Middle frontal gyrus (tissue), 1 donor: ENCODE data around the gene SUCO.
"Not testable (repeated sequence)": the region's sequence is repeated elsewhere in the genome, so short reads cannot be mapped to it uniquely, and the experiment has no call there.

Source experiments
- DNase-seq: peaks from one replicate; pipeline ENCODE4 v3.0.0-alpha.2; 2015; ENCODE audit warnings: low spot score; ENCODE audit errors: extremely low spot score

The SUCO gene

DNA sequence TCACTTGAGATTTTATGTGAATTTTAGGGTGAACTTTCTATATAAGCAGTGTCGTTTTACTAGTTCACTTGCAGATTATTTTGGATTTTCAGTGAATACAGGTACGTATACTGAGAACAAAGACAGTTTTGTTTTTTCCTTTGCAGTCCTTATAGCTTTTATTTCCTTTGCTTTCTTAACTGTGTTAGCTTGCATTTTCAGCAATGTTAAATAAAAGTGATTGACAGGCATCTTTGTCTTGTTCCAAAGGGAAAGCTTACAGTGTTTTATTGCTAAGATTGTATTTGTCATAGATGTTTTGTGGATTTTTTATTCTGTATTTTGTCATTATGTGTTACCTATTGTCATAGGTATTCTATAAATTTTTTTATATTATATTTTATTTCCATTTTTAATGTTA, 72.7 kb downstream of the SUCO start:
- DNase-seq: no peak

DNA sequence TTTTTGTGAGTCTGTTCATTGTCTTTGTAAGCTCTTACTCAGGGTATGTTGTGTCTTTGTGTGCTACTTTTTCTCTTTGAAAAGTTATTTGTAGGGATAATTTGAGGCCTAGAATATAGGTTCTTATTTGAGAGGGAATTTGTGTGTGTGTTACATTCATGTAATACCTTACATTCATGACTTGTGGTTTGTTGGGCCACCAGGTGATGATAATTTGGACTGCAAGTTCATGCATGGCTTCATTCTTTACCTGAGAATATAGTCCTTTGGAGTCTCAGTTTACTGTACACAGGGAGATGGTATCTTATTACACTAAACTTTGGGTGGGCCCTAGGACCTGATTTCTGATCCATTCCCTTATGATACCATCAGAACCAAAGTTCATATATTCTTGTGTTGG, 74.2 kb downstream of the SUCO start:
- DNase-seq: no peak

DNA sequence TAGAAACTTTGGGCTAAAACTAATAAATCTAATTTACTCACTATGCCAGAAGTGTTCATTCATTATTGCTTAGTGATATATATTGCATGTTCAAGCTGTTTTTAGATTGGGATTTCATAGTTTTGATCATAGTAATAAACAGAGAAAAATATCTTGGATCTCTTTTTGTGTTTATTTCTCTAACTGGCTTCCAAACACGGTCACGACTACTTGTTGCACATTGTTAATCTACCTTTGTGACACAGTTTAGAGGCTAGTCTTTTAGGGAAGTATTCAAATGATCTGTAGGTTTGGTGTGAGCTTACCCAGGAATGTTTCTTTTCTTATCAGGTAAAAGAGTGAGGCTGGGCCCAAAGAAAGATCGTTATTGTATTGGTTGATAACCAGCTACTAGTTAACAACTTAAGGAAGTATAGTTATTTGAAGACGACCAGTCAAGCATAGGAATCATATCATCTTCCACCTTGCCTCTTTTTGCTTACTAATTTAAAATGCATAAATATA, 75.2 kb downstream of the SUCO start:
- DNase-seq: no peak

- no peak for DNase-seq
These were observed 76.6 kb downstream of the SUCO start for GRCh38 chr1:172609528-172609927.

DNA sequence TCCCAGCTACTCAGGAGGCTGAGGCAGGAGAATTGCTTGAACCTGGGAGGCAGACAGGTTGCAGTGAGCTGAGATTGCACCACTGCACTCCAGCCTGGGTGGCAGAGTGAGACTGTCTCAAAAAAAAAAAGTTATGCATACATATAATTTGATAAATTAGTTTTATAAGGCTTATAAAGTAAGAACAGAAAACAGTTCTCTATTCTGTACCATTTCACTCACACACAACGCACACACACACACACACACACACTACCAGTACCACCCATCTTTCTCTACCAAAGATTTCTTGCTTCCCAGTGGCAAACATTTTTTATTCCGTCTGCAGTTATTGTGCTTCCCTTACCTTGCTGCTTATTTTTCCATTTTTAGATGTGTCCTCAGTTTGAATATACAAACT, 79.5 kb downstream of the SUCO start:
- DNase-seq: no peak

DNA sequence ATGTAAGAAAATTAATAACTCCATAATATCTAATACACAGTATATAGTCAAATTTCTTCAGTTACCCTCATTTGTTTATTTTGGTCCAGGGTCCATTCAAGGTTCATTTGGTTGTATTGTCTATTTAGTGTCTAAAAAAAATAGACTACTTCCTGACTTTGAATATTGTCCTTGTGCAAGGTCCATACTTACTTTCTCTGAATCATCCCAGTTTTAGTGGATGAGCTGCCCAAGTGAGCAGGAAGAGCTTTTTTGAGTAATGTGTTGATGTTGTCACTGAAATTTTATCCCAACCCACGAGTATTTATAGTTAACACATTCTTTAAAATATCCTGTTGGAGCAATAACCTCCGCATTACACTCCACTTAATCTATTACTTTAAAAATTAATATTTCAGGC, 80.3 kb downstream of the SUCO start:
- no peak for DNase-seq

GRCh38 chr1:172616195-172616594, 83.2 kb downstream of the SUCO start:
- DNase-seq: no peak

- no peak for DNase-seq
These were observed 83.7 kb downstream of the SUCO start for GRCh38 chr1:172616636-172617035.

DNA sequence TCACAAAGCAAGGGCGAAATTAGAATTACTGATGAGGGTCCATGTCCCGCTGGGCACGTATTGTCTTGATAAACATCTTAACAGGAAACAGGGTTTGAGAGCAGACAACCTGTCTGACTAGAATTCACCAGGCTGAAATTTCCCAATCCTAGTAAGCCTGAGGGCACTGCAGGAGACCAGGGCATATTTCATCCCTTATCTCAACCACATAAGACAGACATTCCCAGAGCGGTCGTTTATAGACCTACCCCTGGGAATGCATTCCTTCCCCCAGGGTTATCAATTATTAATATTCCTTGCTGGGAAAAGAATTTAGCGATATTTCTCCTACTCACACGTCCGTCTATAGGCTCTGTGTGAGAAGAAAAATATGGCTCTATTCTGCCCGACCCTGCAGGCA, 87.7 kb downstream of the SUCO start:
- not testable (repeated sequence) for DNase-seq

GRCh38 chr1:172622541-172622940, 89.6 kb downstream of the SUCO start:
- DNase-seq: no peak

GRCh38 chr1:172623748-172624147, 90.8 kb downstream of the SUCO start:
- no peak for DNase-seq

DNA sequence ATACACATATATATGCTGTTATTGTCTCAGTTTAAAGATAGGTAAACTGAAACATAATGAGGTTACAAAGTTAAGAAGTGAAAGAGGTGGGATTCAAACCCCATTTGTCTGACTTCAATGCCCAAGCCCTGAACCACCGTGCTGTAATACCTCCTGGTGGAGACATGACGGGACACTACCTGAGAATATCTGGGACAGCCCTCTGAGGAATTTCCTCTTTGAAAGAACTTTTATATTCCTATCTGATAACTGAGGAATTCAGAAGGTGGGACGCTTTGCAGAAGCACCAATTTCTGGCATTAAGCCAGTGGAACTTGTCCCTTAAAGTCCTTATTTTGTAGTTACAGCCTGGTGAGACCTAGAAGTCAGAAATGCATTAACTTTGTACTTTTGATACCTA, 93.9 kb downstream of the SUCO start:
- no peak for DNase-seq

GRCh38 chr1:172627702-172628101, 94.8 kb downstream of the SUCO start:
- DNase-seq: no peak

DNA sequence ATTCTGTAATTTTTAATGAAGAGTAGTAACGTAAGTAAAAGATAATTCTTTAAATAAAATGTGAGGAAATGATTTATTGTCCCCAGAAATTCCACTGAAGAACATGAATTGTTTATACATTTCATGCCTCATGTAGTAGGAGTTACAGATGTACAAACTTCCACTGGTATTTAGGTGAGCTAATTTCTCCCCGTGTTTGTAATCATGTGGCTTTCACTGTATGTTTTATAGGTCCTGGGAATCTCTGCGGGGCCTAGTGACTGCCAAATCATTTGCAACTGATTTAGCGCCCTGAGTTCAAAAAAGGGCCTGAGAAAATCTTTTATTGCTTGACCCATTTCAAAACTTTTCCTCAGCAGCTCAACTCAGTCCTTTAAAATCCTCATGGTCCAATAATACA, 95.5 kb downstream of the SUCO start:
- no peak for DNase-seq

GRCh38 chr1:172629170-172629569, 96.2 kb downstream of the SUCO start:
- no peak for DNase-seq

DNA sequence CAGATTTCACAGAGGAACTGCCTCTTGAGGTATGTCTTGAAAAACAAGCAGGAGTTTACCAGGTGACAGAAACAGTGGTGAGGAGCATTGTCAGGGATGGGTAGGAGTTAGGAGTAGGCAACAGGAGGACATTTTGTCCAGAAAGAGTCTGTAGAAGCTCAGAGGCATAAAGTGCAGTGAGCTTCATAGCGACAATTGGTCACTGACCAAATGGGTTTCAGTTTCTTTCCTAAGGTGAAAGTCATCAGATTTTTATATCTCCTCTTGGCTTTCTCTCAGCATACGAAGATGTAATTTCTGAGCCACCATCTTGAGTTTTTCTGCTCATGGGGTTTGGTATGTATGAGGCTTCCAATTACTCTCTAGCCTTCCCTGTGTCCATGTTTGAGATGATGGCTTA, 96.7 kb downstream of the SUCO start:
- DNase-seq: no peak

DNA sequence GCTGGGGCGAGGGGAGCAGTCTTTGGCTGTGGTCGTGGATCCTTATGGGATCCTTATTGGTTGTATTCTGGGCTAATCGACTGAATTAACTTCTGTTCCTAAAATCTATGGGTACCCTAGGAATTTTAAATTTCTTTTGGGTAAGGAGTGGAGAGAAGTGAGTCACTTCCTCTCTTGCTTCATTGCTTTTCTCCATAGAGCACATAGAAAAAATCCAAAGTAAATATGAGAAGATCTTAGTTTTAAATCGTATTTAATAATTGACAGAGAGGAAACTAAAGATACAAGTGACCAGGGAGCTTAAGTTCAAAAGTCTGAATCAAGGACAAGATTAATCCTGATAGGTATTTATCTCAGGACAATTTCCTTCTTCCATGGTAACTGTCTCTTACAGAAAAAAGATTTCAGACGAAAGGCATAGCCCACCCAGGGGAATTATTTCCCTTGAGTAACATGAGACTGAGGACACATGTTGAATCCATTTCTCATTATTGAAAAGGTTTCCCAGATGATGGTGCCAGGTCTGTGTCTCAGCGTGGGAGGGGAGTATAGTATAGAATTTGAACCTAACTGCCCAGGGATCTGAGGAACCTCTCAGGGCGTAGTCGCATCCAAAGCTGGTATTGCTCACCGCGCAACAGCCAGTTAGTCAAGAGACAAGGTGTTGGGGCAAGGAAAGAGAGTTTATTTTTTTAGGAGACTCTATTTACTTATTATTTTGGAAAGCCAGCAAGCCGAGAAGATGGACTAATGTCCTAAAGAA, 97.3 kb downstream of the SUCO start:
- no peak for DNase-seq

DNA sequence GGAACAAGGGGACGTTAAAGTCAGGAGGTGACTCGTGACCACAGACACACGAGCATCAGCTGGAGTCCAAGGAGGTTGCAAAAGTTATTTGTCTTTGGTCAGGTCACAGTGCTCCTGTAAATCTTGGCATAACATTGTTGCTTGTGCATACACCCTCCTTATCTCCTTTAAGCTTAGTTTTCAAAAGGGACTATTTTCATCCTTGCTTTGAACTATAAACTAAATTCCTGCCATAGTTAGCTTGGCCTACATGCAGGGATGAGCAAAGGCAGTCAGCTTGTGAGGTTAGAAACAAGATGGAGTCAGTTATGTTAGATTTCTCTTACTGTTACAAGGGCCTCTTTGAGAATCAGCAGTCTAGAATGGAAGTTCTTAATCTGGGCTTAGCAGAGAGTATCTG, 97.9 kb downstream of the SUCO start:
- no peak for DNase-seq

DNA sequence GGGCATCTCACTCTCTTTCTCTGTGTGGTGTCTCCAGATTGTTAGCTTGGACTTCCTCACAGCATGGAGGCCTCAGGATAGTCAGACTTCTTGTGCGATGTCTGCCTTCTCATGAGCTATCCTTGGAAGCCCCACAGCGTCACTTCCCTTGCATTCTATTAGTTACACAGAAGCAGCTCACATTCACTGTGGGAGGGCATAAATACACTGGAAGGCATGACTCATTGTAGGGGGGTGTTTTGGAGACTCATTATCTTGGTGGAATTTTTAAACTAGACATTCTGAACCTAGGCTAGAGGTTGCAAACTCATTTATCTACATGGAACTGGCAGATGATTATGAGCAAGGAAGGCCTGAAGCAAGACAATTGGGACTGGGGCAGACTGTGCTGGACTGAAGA, 104.6 kb downstream of the SUCO start:
- DNase-seq: no peak

- DNase-seq: no peak
These were observed 105.3 kb downstream of the SUCO start for GRCh38 chr1:172638249-172638648.

DNA sequence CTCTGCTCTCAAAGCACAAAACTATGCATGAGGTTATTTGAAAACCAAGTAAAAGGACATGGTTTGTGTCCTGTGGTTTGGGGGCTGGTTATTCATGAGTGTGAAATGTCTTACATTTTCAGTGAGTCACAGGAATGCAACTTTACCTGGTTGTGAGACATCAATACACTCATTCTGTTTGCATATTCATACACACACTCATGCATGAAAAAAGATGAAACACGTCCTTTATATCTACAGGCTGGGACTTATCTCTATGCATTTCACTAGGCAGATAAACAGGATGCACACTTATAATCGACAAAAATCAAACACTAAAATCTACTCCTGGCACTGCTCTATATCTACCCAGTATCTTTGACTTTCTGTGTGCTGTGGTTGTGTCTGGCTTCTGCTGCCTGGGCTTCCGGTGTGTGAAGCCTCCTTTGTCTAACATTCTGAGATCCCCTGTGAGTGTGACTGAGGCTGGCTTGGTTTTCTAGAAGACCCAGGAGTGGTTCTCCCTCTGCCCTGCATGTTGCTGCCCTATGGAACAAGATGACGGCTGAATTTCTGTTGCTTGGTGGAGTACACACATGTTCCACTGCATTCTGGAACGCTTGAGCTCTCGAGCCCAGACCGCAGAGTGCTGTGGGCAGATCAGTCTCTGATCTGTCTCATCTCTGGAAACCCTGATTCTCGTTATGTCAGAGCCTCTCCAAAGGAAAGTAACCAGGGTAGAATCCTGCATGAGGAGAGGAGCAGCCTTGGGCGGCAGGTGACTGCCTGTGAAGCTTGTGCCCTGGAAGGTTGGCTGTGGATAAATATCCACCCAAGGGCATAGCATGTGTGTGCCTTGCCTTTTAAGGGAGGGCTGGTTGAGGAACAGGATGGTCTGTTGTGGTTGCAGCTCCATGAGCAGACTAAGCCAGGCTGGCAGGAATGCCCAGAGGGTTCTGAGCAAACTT, 106.2 kb downstream of the SUCO start:
- DNase-seq: no peak

DNA sequence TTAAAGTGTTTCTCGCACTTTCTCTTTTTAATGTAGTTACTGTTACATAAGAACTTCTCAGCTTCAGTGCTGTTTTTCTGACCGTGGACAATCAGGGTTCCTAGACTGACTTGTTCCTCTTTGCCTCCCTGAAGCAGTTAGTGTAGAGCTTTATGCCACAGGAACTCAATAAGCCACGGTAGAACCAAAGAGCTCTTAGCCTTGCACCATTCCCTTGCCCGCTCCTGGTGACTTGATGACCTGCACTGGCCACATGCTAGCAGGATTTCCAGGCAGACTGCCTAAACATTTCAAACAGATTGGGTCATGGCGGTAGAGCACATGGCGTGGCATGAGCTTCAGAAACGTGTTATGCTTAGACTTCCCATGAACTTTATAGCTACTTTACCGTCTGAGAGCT, 107.2 kb downstream of the SUCO start:
- DNase-seq: no peak
